A549 (cell line): ENCODE data around the gene GIMAP8. TPM values are rescaled to one million over a fixed set of nuclear protein-coding genes. Genes with fewer than 3 reads are reported as not detected.

ENCODE experiments used
- ATAC-seq, 2 experiments: fragments of 200-7000 bp in 1 of 2; fragments of >200 bp in 1 of 2; cut with Nextera tagmentation in 1 of 2; cut with Tn5 transposase in 1 of 2; 3 replicates each; pipeline versions ENCODE4 v1.8.0 to v1.9.1; 2018 to 2020; ENCODE audit warnings: mild to moderate bottlenecking in 1 of 2, moderate library complexity in 1 of 2
- CTCF ChIA-PET: fragments of 300-600 bp; sonication (Branson Sonifier 250); formaldehyde crosslinking; extraction: SDS; loops from one replicate; lab custom pipeline; 2021; ENCODE audit warnings: antibody characterized with exemption, inconsistent platforms; lab: Yijun Ruan, JAX
- POLR2A ChIA-PET: fragments of 350-600 bp; formaldehyde crosslinking; extraction: SDS; loops from one replicate; lab custom pipeline; 2021; ENCODE audit warnings: antibody characterized with exemption, inconsistent platforms; lab: Yijun Ruan, JAX
- DNase-seq, 2 experiments: peaks; one replicate each; pipeline versions ENCODE4 v3.0.0 to v3.0.0-alpha.2; 2011 to 2016; ENCODE audit warnings: low read depth in 1 of 2, low spot score in 1 of 2
- FAIRE-seq: peaks from 2 replicates; lab custom pipeline; 2011; peaks lifted over from hg19 to GRCh38; lab: Jason Lieb, UNC
- H3K27ac ChIP-seq, 2 experiments: fragments of >200 bp; sonication (Bioruptor Twin); formaldehyde crosslinking; 3 replicates each; pipeline ENCODE4 v1.5.1; 2016 to 2017
- H3K4me1 ChIP-seq: fragments of >200 bp; sonication (Bioruptor Twin); formaldehyde crosslinking; 3 replicates; pipeline ENCODE4 v1.6.1; 2016
- H3K4me2 ChIP-seq: fragments of >200 bp; sonication (Bioruptor Twin); formaldehyde crosslinking; 3 replicates; pipeline ENCODE4 v1.6.1; 2016
- H3K4me3 ChIP-seq: fragments of >200 bp; sonication (Bioruptor Twin); formaldehyde crosslinking; 3 replicates; pipeline ENCODE4 v1.5.1; 2016
- H3K9me3 ChIP-seq: fragments of >200 bp; sonication (Bioruptor Twin); formaldehyde crosslinking; 3 replicates; pipeline ENCODE4 v1.6.1; 2016
- CHD2 ChIP-seq: fragments of 150-350 bp; IDR thresholded peaks from 2 replicates; pipeline ENCODE4 v1.6.1; 2014; ENCODE audit warnings: low read length; ENCODE audit not compliant: partially characterized antibody
- CTCF ChIP-seq: fragments of >200 bp; sonication (Bioruptor Twin); formaldehyde crosslinking; IDR thresholded peaks from 3 replicates; pipeline ENCODE4 v1.5.1; 2016
- E2F6 ChIP-seq: IDR thresholded peaks from 2 replicates; pipeline ENCODE4 v1.6.1; 2012; ENCODE audit warnings: low read depth, borderline replicate concordance
- EHF ChIP-seq: fragments of 250-450 bp; sonication (Bioruptor Pico); IDR thresholded peaks from 2 replicates; pipeline ENCODE4 v1.5.0; 2020; ENCODE audit warnings: mild to moderate bottlenecking
- EP300 ChIP-seq, 2 experiments: fragments of >200 bp; sonication (Bioruptor Twin); formaldehyde crosslinking; IDR thresholded peaks; 2 replicates in 1 of 2; 3 replicates in 1 of 2; pipeline ENCODE4 v1.6.1; 2016 to 2017
- FOSB ChIP-seq: fragments of 250-450 bp; sonication (Bioruptor Pico); IDR thresholded peaks from 2 replicates; pipeline ENCODE4 v1.5.0; 2020; ENCODE audit warnings: mild to moderate bottlenecking, moderate library complexity
- HEYL ChIP-seq: fragments of 250-450 bp; sonication (Bioruptor Pico); IDR thresholded peaks from 2 replicates; pipeline ENCODE4 v1.8.0; 2021; ENCODE audit warnings: mild to moderate bottlenecking, moderate library complexity
- HMGXB4 ChIP-seq: fragments of 250-450 bp; sonication (Bioruptor Pico); IDR thresholded peaks from 2 replicates; pipeline ENCODE4 v1.5.0; 2021; ENCODE audit warnings: mild to moderate bottlenecking, moderate library complexity, borderline replicate concordance
- HOXB13 ChIP-seq: fragments of 250-450 bp; sonication (Bioruptor Pico); IDR thresholded peaks from 2 replicates; pipeline ENCODE4 v1.5.0; 2020; ENCODE audit warnings: low read depth, mild to moderate bottlenecking, moderate library complexity
- HOXB5 ChIP-seq: fragments of 250-450 bp; sonication (Bioruptor Pico); IDR thresholded peaks from 2 replicates; pipeline ENCODE4 v1.5.0; 2020; ENCODE audit warnings: mild to moderate bottlenecking, moderate library complexity
- KDM5A ChIP-seq: fragments of 200-600 bp; sonication (generic); IDR thresholded peaks from 2 replicates; pipeline ENCODE4 v1.6.1; 2016; ENCODE audit warnings: antibody characterized with exemption, mild to moderate bottlenecking
- MAFK ChIP-seq: fragments of 450-650 bp; IDR thresholded peaks from 2 replicates; pipeline ENCODE4 v1.6.1; 2014; ENCODE audit not compliant: partially characterized antibody
- MAZ ChIP-seq: fragments of 150-350 bp; IDR thresholded peaks from 2 replicates; pipeline ENCODE4 v1.6.1; 2014; ENCODE audit warnings: antibody characterized with exemption, low read depth, low read length, borderline replicate concordance
- POLR2A ChIP-seq: IDR thresholded peaks from 2 replicates; pipeline ENCODE4 v1.6.1; 2012; ENCODE audit warnings: mild to moderate bottlenecking, low read length
- REST ChIP-seq: fragments of 200-600 bp; sonication (generic); IDR thresholded peaks from 2 replicates; pipeline ENCODE4 v1.6.1; 2016; ENCODE audit warnings: antibody characterized with exemption, mild to moderate bottlenecking, moderate library complexity
- RFX5 ChIP-seq: fragments of 450-650 bp; IDR thresholded peaks from 2 replicates; pipeline ENCODE4 v1.7.1; 2014; ENCODE audit warnings: antibody characterized with exemption, mild to moderate bottlenecking, moderate library complexity
- RNF2 ChIP-seq: fragments of 200-600 bp; sonication (generic); IDR thresholded peaks from 2 replicates; pipeline ENCODE4 v1.6.1; 2016; ENCODE audit warnings: low read depth, mild to moderate bottlenecking, antibody characterized with exemption, moderate library complexity, borderline replicate concordance
- USF2 ChIP-seq: fragments of 450-650 bp; IDR thresholded peaks from 2 replicates; pipeline ENCODE4 v1.6.1; 2014; ENCODE audit warnings: antibody characterized with exemption
- WGBS: methylation state at CpG from one replicate; pipeline ENCODE4 v1.1.6; 2017; ENCODE audit errors: missing lambda C conversion rate; 5-methylcytosine and 5-hydroxymethylcytosine counted together
- polyA plus RNA-seq, 4 experiments: library from polyadenylated mRNA; depleted of rRNA in 3 of 4; stranded (reverse); fragments of >200 nt; fragmentation: RNase III in 1 of 4; extraction: RNeasy Plus Mini Kit Qiagen cat#74134 plus additional on column Dnase treatment in 1 of 4; gene quantifications; 2 replicates in 3 of 4; 3 replicates in 1 of 4; pipeline ENCODE4 v1.2.3, GENCODE V29; 2011 to 2017
- TF ChIP-seq, protein P1 (sequence below): fragments of >200 bp; sonication (Bioruptor Twin); formaldehyde crosslinking; IDR thresholded peaks from 2 replicates; pipeline ENCODE4 v1.6.1; 2016

GIMAP8 gene
- polyA plus RNA-seq, 2 of the 4 experiments (the other 2 are of a cell fraction): not detected

DNA sequence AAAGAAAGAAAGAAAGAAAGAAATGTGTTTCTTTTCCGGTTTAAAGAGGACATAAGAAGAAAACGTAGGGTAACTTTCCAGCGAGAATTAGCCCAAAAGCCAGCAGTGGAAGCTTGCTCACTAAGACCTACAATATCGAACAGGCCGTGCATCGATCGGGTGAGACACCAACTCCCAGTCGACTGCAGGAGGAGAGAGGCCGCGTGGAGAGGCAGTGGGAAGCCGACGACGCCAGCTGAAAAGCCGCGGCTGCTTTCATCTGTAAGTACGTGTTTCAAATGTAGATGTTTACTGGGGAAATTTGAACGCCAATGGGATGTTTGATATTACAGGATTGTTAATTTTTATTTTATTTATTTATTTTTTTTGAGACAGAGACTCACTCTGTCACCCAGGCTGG lies 28.6 kb upstream of the GIMAP8 start:
- CTCF ChIA-PET: interaction anchor here (0.6 to 2.2 kb wide), 24 partner anchors 10 to 136 kb away, joined by 3 to 12 read pairs (median 4); partner anchors contain the start of gene REPIN1
- no peak for FAIRE-seq
- 77% methylated on average over 17 of the region's 17 CpGs for WGBS
- Histone ChIP-seq H3K4me1 (peaks cover 5% of the 10 kb centered on the region; the same call in 1 of the 3 replicates), H3K4me3 (no peak overlapping the region), H3K4me2 (no peak overlapping the region), H3K27ac (no peak overlapping the region), H3K9me3 (no peaks in the 10 kb centered on the region)
- no peak for TF ChIP-seq CTCF
- TF ChIP-seq, protein P1, sequence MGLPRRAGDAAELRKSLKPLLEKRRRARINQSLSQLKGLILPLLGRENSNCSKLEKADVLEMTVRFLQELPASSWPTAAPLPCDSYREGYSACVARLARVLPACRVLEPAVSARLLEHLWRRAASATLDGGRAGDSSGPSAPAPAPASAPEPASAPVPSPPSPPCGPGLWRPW: no peak
- no peak for TF ChIP-seq MAFK
- TF ChIP-seq CHD2: no peak
- no peak for TF ChIP-seq KDM5A
- no peak for TF ChIP-seq HMGXB4 (CRISPR knock-in tag)
- TF ChIP-seq HEYL (CRISPR knock-in tag): no peak
- no peak for TF ChIP-seq EHF (CRISPR knock-in tag)
- TF ChIP-seq MAZ: no peak
- no peak for TF ChIP-seq RFX5
- no peak for TF ChIP-seq REST
- no peak for TF ChIP-seq HOXB13
- no peak for TF ChIP-seq POLR2A
- no peak for ATAC-seq
- POLR2A ChIA-PET: no interaction called here
- no peak for DNase-seq

GRCh38 chr7:150425670-150426069 lies 24.8 kb upstream of the GIMAP8 start:
- H3K4me3 ChIP-seq: no peak overlapping the region
- FAIRE-seq: no peak
- no peaks in the 10 kb centered on the region for H3K9me3 ChIP-seq
- peaks cover 15% of the 10 kb centered on the region; the same call in 2 of the 3 replicates for H3K4me1 ChIP-seq
- TF ChIP-seq REST (no peak), RNF2 (no peak), MAFK (no peak), HOXB5 (CRISPR knock-in tag) (no peak), FOSB (CRISPR knock-in tag) (no peak), USF2 (no peak), E2F6 (no peak), RFX5 (no peak), EP300 (IDR thresholded peaks at IDR 0.05) (no peak)
- ChIA-PET CTCF (interaction anchor here (0.8 kb wide), 1 partner anchor 14 kb away, joined by 3 read pairs; no protein-coding TSS in a partner anchor), POLR2A (no interaction called here)
- no peak for DNase-seq
- WGBS: 41% methylated on average over 4 of the region's 4 CpGs
- H3K4me2 ChIP-seq: no peak overlapping the region
- H3K27ac ChIP-seq: no peak overlapping the region
- ATAC-seq: no peak
